Testis (tissue), 3 donors: ENCODE data around the gene CELF4. TPM values are rescaled to one million over a fixed set of nuclear protein-coding genes. Genes with fewer than 3 reads are reported as not detected.
A peak's percentile ranks its signal among the peaks of the same experiment; 100 is the strongest.

Experiments
- DNase-seq: peaks from one replicate; pipeline ENCODE4 v3.0.0-alpha.2; 2019
- H3K27ac ChIP-seq, 2 donors: fragments of 200-600 bp; sonication (generic); one replicate each; pipeline ENCODE4 v1.5.1; 2019
- H3K27me3 ChIP-seq: fragments of 200-600 bp; sonication (generic); one replicate; pipeline ENCODE4 v1.5.1; 2019
- H3K36me3 ChIP-seq: fragments of 200-600 bp; sonication (generic); one replicate; pipeline ENCODE4 v1.5.1; 2017; ENCODE audit warnings: low read depth; ENCODE audit errors: missing control alignments
- H3K4me1 ChIP-seq: fragments of 200-600 bp; sonication (generic); one replicate; pipeline ENCODE4 v1.5.1; 2019
- H3K4me3 ChIP-seq, 2 donors: fragments of 200-600 bp; sonication (generic); one replicate each; pipeline ENCODE4 v1.5.1; 2017 to 2019
- H3K9me3 ChIP-seq: fragments of 200-600 bp; sonication (generic); one replicate; pipeline ENCODE4 v1.5.1; 2017
- POLR2A ChIP-seq: fragments of 450-650 bp; IDR thresholded peaks from one replicate; pipeline ENCODE4 v1.6.1; 2017; ENCODE audit warnings: antibody characterized with exemption, mild to moderate bottlenecking, moderate library complexity
- WGBS, 2 donors: methylation state at CpG; one replicate each; pipeline ENCODE4 v1.1.5; 2018; 5-methylcytosine and 5-hydroxymethylcytosine counted together
- intact Hi-C: fragments of 100-400 bp; cut with DNase I; formaldehyde crosslinking; loops from one replicate; pipeline ENCODE4 v1.15.1; 2023; ENCODE audit warnings: low total_unique reads
- polyA plus RNA-seq: library from polyadenylated mRNA; stranded (reverse); fragments of 350-450 nt; fragmentation: Illumina TruSeq; extraction: RNeasy Lipid Tissue Mini Kit (QIAGEN cat#74804); gene quantifications from one replicate; pipeline ENCODE4 v1.2.3, GENCODE V29; 2014; ENCODE audit warnings: low read depth, low replicate concordance; ENCODE audit not compliant: insufficient read depth
- total RNA-seq, 2 donors: library from RNA; depleted of rRNA; stranded (reverse); fragments of >200 nt; gene quantifications; one replicate each; pipeline ENCODE4 v1.2.3, GENCODE V29; 2016
- TF ChIP-seq, protein P1 (sequence below), 3 experiments: fragments of 450-650 bp in 2 of 3; fragments of 200-600 bp in 1 of 3; sonication (generic) in 1 of 3; IDR thresholded peaks; one replicate each; pipeline ENCODE4 v1.5.1; 2016 to 2019; ENCODE audit warnings: antibody characterized with exemption in 3 of 3, mild to moderate bottlenecking in 2 of 3, moderate library complexity in 1 of 3

The CELF4 gene
- total and polyA plus RNA-seq, 3 donors from 2014 or later = 3.9 to 6.3 (median 4.8) TPM

GRCh38 chr18:37551249-37551648 lies 14.3 kb downstream of the CELF4 start:
- DNase-seq = no peak
- intact Hi-C loops = no loop called here
- TF ChIP-seq, protein P1, sequence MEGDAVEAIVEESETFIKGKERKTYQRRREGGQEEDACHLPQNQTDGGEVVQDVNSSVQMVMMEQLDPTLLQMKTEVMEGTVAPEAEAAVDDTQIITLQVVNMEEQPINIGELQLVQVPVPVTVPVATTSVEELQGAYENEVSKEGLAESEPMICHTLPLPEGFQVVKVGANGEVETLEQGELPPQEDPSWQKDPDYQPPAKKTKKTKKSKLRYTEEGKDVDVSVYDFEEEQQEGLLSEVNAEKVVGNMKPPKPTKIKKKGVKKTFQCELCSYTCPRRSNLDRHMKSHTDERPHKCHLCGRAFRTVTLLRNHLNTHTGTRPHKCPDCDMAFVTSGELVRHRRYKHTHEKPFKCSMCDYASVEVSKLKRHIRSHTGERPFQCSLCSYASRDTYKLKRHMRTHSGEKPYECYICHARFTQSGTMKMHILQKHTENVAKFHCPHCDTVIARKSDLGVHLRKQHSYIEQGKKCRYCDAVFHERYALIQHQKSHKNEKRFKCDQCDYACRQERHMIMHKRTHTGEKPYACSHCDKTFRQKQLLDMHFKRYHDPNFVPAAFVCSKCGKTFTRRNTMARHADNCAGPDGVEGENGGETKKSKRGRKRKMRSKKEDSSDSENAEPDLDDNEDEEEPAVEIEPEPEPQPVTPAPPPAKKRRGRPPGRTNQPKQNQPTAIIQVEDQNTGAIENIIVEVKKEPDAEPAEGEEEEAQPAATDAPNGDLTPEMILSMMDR (IDR thresholded peaks at IDR 0.05) = no peak
- no peak for TF ChIP-seq POLR2A
- WGBS, 2 donors = 92% methylated on average over 3 of the region's 3 CpGs
- Histone ChIP-seq H3K9me3 (no peaks in the 10 kb centered on the region), H3K36me3 (no peaks in the 10 kb centered on the region), H3K4me3 (no peak overlapping the region), H3K27ac (no peak overlapping the region), H3K4me1 (no peaks in the 10 kb centered on the region), H3K27me3 (no peaks in the 10 kb centered on the region)

- WGBS, 2 donors = 92 to 93% methylated on average over 6 to 10 of the region's 10 CpGs
- Histone ChIP-seq H3K4me1 (no peaks in the 10 kb centered on the region), H3K4me3 (no peak overlapping the region), H3K9me3 (no peaks in the 10 kb centered on the region), H3K27ac (no peak overlapping the region), H3K36me3 (no peaks in the 10 kb centered on the region), H3K27me3 (no peaks in the 10 kb centered on the region)
- intact Hi-C loops = no loop called here
- no peak for DNase-seq
- TF ChIP-seq POLR2A = no peak
- TF ChIP-seq, protein P1 (IDR thresholded peaks at IDR 0.05) = no peak
These were observed 15.3 kb downstream of the CELF4 start for GRCh38 chr18:37550118-37550875.

- WGBS, 2 donors = 88 to 93% methylated on average over 5 to 12 of the region's 12 CpGs
- no peak for DNase-seq
- intact Hi-C loops = no loop called here
These were observed 16.8 kb downstream of the CELF4 start for GRCh38 chr18:37548679-37549289.

DNA sequence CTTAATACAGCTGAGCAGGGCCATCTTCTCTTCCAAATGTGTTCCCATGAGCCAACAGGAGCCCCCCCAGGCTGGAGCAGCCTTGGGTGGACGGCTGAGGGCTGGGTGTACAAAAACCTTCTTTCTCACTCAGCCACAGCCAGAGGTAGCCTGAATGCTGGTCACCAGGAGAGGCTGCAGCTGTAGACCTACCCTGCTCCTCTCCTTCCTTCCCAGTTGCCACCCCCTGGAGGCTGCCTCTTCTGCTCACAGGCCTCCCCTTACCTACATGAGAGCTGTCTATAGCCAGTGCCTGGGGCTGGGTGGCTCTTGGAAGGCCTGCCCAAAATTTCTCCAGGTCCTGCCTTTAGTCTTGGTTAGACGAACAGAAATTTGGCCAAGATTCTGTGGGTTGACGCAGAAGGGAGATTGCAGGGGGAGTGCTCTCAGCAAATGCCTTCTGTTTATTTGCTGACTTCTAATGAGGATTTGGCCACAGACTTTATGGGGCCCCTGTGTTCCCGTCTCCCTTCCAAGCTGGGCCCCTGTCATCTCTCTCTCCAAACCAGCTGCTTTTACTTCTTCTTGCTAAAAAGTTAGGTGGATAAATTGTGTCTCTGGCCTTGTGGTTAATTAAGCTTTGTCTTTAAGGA lies 18.3 kb downstream of the CELF4 start:
- Histone ChIP-seq H3K9me3 (no peaks in the 10 kb centered on the region), H3K36me3 (no peaks in the 10 kb centered on the region), H3K27me3 (no peaks in the 10 kb centered on the region), H3K27ac (no peak overlapping the region), H3K4me3 (no peak overlapping the region), H3K4me1 (no peaks in the 10 kb centered on the region)
- TF ChIP-seq POLR2A = no peak
- TF ChIP-seq, protein P1 (IDR thresholded peaks at IDR 0.05) = no peak
- 53 to 60% methylated on average over 4 of the region's 4 CpGs for WGBS, 2 donors
- DNase-seq = peak; percentile 34
- intact Hi-C loops = no loop called here

More at GRCh38 chr18:37548679-37549289, 16.8 kb downstream of the CELF4 start:
- TF ChIP-seq, protein P1 (IDR thresholded peaks at IDR 0.05) = no peak
- TF ChIP-seq POLR2A = no peak
- H3K27me3 ChIP-seq = no peaks in the 10 kb centered on the region
- no peak overlapping the region for H3K4me3 ChIP-seq
- no peak overlapping the region for H3K27ac ChIP-seq
- no peaks in the 10 kb centered on the region for H3K4me1 ChIP-seq
- H3K36me3 ChIP-seq = no peaks in the 10 kb centered on the region
- H3K9me3 ChIP-seq = no peaks in the 10 kb centered on the region
